ENCODE results near the gene ANKRD33. TPM values are rescaled to one million over a fixed set of nuclear protein-coding genes. Genes with fewer than 3 reads are reported as not detected.

The ANKRD33 gene
- total RNA-seq, 1 experiment from 2014 or later, result 0.81 TPM

DNA sequence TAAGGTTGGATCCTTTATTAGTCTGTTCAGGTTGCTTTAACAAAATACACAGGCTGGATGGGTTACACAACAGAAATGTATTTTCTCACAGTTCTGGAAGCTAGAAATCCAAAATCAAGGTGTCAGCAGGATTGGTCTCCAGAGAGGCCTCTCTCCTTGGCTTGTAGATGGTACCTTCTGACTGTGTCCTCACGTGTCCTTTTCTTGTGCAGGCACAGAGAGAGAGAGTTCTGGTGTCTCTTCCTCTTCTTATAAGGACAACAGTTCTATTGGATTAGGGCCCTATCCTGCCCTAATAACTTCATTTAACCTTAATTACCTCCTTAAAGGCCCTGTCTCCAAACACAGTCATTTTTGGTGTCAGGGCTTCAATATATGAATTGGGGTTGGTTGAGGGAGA, 4.6 kb upstream of the ANKRD33 start:
- H3K27me3 ChIP-seq (ENCODE audit: insufficient read depth, low read length), result no peaks in the 10 kb centered on the region
- no peak overlapping the region for H2BK5ac ChIP-seq (ENCODE audit: insufficient read length, low read length)
- TF ChIP-seq, protein P1, sequence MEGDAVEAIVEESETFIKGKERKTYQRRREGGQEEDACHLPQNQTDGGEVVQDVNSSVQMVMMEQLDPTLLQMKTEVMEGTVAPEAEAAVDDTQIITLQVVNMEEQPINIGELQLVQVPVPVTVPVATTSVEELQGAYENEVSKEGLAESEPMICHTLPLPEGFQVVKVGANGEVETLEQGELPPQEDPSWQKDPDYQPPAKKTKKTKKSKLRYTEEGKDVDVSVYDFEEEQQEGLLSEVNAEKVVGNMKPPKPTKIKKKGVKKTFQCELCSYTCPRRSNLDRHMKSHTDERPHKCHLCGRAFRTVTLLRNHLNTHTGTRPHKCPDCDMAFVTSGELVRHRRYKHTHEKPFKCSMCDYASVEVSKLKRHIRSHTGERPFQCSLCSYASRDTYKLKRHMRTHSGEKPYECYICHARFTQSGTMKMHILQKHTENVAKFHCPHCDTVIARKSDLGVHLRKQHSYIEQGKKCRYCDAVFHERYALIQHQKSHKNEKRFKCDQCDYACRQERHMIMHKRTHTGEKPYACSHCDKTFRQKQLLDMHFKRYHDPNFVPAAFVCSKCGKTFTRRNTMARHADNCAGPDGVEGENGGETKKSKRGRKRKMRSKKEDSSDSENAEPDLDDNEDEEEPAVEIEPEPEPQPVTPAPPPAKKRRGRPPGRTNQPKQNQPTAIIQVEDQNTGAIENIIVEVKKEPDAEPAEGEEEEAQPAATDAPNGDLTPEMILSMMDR (conservative IDR thresholded peaks at IDR 0.05), result no peak
- H3K79me2 ChIP-seq (ENCODE audit: insufficient read depth, low read length), result no peaks in the 10 kb centered on the region
- H3K4me2 ChIP-seq (ENCODE audit: insufficient read depth, insufficient read length, low read length), result no peak overlapping the region
- peaks cover 2% of the 10 kb centered on the region for H3K4me1 ChIP-seq (ENCODE audit: insufficient read depth, low read length)
- H3K14ac ChIP-seq (ENCODE audit: insufficient read depth, low read length), result no peak overlapping the region
- no peak overlapping the region for H3K27ac ChIP-seq (ENCODE audit: insufficient read length, low read depth, low read length)
- no peak overlapping the region for H3K18ac ChIP-seq (ENCODE audit: insufficient read length, low read depth, low read length)
- no peak overlapping the region for H3K4ac ChIP-seq (ENCODE audit: low read depth, low read length)
- Mint-ChIP-seq H3K27me3 (ENCODE audit: low read depth) (peaks cover 12% of the 10 kb centered on the region), H3K27ac (no peak overlapping the region), H3K36me3 (ENCODE audit: insufficient read depth in 1 of 3, low read depth in 3 of 3) (no peaks in the 10 kb centered on the region; a peak in 2 of 7 replicates), H3K4me1 (peaks cover 9 to 13% of the 10 kb centered on the region in 2 experiments), H3K4me3 (no peak overlapping the region), H3K9me3 (no peaks in the 10 kb centered on the region)
- H3K56ac ChIP-seq (ENCODE audit: insufficient read length, low read depth, low read length), result no peak overlapping the region
- no peak overlapping the region for H3K9ac ChIP-seq (ENCODE audit: extremely low read depth, insufficient read length, low read length)
- H2BK120ac ChIP-seq (ENCODE audit: low read depth, low read length, poor library complexity, severe bottlenecking), result no peak overlapping the region
- H3K23ac ChIP-seq (ENCODE audit: insufficient read length, low read depth, low read length), result no peak overlapping the region
- H4K20me1 ChIP-seq (ENCODE audit: control insufficient read depth, insufficient read depth, insufficient read length), result no peaks in the 10 kb centered on the region
- no peak overlapping the region for H2BK12ac ChIP-seq (ENCODE audit: insufficient read length, low read depth, low read length)
- H2BK20ac ChIP-seq (ENCODE audit: low read depth, low read length, poor library complexity, severe bottlenecking), result no peak overlapping the region
- DNase-seq, result no peak
- no peaks in the 10 kb centered on the region for H3K9me3 ChIP-seq (ENCODE audit: control insufficient read depth, low read depth, low read length)
- no peak overlapping the region for H4K8ac ChIP-seq (replicated peaks; ENCODE audit: insufficient read length, low read depth, low read length)
- H3K79me1 ChIP-seq (ENCODE audit: insufficient read depth, low read depth, low read length, poor library complexity, severe bottlenecking), result no peaks in the 10 kb centered on the region
- no peak overlapping the region for H2BK15ac ChIP-seq (ENCODE audit: low read depth, low read length)
- no peak overlapping the region for H4K91ac ChIP-seq (ENCODE audit: insufficient read length, low read depth, low read length)
- no peak overlapping the region for H2AFZ ChIP-seq (ENCODE audit: low read length)
- H4K5ac ChIP-seq (ENCODE audit: insufficient read length, low read depth, low read length), result no peak overlapping the region
- H3K23me2 ChIP-seq (ENCODE audit: insufficient read length, low read depth, low read length, poor library complexity, severe bottlenecking), result no peaks in the 10 kb centered on the region
- H3T11ph ChIP-seq (ENCODE audit: low read length), result no peak overlapping the region
- no CpG with 5 or more reads among the region's 1 CpG for WGBS (ENCODE audit: extremely low coverage, insufficient read length, low lambda C conversion rate)
- H2AK5ac ChIP-seq (ENCODE audit: insufficient read length, low read length), result no peak overlapping the region

All from H9 (cell line).